ENCODE data around the gene GALE.
A peak's percentile ranks its signal among the peaks of the same experiment; 100 is the strongest.
"Not testable (repeated sequence)": the region's sequence is repeated elsewhere in the genome, so short reads cannot be mapped to it uniquely, and the experiment has no call there.

Gene GALE

DNA sequence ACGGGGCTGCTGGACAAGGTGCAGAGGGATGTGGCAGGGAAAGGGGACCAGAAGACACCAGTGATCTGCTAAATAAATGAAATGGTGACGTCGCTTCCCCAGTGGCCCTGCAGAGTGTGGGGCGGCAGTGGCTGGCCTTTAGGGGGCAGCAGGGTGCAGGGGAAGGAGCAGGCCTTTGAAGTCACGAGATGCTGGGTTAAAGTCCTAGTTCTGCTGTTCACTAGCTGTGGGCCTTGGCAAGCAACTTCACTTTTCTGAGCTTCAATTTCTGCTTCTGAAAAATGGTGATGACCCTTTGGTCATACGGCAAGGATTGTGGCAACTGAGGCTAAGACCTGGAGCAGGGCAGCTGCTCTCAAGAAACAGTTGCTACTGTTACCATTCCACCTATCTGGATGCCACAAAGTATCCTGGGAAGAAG lies 9.2 kb upstream of the GALE start:
- peak; percentile 63 for DNase-seq (ENCODE audit: low spot score)

DNA sequence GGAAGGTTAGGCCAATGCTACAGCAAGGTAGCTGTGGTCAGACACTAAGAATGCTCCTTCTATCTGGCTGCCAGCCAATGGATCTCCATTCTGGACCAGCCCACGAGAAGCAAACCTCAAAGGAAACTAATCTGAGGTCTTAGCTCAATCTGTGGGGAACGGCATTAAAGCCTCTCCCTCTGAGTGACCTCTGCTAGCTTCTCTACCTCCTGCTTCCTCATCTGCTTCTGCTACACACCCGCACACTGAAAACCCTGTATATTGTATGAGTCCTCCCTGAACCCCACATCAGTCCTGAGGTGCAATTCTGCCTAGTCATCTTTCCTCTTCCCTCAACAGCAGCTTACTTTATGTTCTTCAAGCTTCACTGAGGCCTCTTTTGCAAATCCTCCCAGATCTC lies 6.9 kb upstream of the GALE start:
- no peak for DNase-seq (ENCODE audit: low spot score)

DNA sequence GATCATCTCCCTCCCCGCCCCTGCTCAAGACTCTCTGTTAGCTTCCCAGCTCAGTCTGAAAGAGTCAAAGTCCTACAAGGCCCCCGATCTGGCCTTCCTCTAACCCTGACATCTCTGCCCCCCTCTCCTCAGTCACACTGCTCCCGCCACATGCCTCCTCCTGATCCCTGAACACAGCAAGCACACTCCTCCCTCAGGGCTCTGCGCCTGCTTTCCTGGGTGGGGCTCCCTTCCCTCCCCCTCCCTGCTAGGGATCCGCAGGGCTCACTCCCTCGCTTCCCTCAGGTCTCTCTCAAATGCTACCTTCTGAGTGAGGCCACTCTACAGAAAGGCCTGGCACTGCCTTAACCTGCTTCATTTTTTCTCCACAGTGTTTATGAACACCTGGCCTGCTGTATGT lies 5.7 kb upstream of the GALE start:
- DNase-seq (ENCODE audit: low spot score) = no peak

DNA sequence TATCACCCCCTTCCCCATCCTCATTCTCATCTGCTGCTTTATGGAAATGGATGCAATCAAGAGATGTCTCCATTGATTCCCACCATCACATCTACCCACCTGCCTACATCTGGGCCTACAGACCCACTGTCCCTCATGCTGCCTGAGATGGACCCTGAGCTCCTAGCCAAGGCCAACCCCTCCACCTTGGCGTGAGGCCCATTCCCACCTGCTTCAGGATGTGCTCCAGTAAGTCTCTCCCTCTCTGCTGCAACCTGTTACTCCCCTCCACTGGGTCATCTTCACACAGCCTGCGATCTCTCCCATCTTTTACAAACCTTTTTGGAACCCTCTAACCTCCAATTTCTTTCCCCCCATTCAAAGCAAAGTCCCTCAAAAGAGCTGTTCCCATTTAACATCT lies 4.5 kb upstream of the GALE start:
- no peak for DNase-seq (ENCODE audit: low spot score)

DNA sequence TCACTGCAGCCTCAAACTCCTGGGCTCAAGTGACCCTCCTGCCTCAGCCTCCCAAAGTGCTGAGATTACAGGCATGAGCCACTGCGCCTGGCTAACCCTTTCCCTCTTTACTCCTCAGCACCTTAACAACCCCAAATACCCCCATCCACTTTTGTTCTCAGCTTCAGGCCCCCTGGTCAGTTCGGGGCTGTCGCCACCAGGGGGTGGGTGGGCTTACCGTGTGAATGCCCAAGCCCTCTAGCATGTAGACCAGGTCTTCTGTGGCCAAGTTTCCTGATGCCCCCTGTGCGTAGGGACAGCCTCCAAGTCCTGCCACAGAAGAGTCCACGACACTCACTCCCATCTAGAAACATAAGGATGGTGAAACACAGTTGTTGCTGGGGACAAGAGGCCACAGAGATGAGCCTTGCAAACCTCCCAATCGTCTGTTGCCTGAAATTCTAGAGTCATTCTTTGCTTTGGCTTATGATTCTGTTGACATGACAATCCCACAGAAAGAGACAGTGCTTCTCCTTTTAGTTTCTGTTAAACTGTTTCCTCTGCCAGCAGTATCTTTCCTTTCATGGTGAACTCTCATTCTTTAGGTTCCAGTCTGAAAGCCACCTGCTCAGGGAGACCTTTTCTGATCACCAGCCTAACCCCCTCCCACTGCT lies 3.8 kb upstream of the GALE start:
- DNase-seq (ENCODE audit: low spot score) = no peak

DNA sequence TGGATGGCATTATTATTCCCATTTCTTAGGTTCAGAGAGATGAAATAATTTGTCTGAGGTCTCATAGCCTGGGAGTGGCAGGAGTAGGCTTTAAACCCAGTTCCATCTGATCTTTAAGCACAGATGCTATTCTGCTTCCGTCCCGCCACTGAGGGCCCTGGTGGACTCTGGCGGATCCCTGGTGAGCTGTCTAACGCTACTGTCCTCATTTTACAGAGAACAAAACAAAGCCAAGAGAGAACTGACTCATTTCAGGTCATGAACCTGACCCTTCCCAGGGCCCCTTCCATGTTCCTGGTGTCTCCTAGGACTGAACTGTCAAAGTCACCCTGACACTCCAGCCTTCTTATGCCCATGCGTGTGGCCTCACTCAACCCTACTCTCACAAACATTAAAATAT lies 3.1 kb upstream of the GALE start:
- DNase-seq (ENCODE audit: low spot score) = no peak

DNA sequence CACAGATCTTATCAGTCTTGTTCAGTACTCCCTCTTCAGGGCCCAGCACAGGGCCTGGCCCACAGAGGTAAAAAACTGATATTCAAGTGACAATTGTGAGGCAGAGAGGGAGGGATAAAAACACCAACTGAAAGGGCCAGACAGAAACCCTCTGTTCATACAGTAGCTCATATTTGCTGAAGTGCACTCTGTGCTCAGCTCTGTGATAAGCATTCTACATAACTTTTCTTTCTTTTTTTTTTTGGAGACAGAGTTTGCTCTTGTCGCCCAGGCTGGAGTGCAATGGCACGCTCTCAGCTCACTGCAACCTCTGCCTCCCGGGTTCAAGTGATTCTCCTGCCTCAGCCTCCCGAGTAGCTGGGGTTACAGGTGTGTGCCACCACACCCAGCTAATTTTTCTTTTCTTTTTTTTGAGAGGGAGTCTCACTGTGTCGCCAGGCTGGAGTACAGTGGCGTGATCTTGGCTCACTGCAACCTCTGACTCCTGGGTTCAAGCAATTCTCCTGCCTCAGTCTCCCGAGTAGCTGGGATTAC lies 2.3 kb upstream of the GALE start:
- not testable (repeated sequence) for DNase-seq (ENCODE audit: low spot score)

DNA sequence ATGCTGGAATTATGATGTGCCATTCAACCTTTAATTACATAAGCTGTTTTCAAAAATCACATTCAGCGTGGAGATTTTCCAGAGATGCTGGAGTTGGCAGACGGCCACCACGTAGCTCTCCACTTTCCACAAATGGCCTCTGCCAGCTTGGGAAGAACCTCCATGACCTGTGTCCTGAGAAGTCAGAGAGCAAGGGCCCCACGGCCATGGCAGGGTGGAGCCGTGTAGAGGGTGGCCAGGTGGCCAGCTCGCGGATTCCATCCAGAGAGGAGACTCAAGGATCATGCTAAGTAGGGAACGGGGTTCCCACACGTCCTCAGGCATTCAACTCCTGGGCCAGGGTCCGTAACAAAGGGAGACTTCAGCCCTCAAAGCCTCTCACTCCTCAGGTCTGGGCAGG lies 1.3 kb upstream of the GALE start:
- no peak for DNase-seq (ENCODE audit: low spot score)

DNA sequence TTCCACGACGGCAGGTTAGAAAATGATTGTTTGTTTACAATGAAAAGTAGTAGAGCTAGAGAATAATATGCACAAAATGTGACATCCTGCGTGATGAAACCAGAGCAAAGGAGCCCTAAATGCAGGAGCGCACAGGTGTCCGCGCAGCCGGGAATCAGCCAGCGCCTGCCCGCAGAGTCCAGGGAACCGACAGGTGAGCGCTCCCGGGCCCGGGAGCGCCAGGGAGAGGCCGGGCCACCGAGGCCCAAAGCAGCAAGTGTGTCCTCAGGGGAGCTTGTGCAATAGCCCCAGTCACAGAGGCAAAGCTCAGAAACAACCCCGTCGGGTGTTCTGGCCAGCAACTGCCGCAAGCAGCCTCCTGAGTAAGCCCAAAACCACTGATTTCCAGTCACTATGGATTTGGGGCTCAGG lies 789 bp upstream of the GALE start:
- no peak for DNase-seq (ENCODE audit: low spot score)

DNA sequence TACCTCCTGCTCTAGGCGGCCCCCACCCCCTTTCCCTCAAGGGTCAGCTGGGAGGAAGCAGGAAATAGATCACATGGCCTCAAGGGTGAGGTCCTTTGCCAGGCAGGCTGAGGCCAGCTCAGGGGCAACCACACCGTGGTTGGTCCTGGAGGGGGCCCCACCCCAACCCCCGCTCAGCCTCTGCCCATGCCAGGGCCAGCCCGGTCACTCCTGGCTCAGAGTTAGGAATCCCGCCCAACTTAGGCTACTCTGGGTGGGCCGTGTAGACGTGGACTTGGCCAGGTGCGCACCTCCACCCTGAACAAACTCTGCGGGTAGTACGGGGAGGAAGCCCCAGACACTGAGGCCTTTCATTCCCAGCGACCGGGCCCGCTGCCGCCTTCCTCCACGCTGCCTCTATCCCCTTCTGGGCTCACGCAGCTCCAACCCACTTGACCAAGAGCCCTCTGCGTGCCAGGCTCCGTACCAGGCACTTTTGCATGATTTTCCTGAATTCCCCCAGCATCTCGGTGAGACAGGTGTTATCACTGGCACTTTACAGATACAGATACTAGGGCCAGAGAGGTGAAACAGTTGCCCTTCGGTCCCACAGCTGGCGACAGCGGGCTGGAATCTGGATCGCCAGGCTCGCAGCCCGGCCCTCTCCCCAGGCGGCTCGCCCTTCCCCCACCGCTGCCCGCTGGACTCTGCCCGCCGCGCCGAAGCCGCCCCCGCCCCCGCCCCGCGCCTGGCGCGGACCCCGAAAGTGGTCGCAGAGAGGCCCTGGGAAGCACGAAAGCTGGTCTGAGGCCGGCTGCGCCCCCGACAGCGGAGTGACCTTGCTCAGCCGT lies 769 bp downstream of the GALE start:
- no peak for DNase-seq (ENCODE audit: low spot score)

DNA sequence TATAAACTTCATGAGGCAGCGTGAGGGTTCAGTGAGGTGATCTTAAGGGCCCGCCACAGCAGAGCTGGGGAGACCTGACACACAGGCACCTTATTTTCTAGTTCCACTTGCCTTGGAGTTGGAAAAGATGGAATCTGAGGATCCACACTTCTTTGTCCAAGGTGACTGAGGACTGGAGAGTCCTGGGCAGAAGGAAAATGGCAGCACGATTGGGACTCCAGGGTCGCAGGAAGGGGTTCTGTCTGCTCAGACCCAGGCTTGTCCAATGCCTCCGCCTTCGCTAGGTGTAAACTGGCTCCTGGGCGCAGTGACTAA lies 1.3 kb downstream of the GALE start:
- no peak for DNase-seq (ENCODE audit: low spot score)

DNA sequence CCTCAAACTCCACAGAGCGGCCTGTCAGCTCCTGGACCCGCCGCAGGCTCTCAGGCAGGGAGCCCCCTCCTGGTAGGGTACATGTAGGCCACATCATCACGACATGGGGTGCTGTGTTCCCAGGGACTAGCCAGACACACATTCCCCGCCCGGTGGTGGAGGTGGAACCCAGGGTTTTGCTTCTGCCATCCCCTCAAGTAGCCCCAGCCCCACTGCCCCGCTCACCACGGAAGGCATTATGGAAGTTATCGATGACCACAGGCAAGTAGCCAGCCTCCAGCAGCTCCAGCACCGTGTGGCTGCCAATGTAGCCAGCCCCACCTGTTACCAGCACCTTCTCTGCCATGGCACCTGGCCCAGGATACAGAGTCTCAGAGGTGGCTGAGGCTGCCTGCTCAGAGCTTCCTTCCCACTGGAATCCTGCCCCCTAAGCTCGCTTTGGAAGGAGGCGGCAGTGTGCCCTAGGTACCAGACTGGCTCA lies 1.9 kb downstream of the GALE start:
- no peak for DNase-seq (ENCODE audit: low spot score)

DNA sequence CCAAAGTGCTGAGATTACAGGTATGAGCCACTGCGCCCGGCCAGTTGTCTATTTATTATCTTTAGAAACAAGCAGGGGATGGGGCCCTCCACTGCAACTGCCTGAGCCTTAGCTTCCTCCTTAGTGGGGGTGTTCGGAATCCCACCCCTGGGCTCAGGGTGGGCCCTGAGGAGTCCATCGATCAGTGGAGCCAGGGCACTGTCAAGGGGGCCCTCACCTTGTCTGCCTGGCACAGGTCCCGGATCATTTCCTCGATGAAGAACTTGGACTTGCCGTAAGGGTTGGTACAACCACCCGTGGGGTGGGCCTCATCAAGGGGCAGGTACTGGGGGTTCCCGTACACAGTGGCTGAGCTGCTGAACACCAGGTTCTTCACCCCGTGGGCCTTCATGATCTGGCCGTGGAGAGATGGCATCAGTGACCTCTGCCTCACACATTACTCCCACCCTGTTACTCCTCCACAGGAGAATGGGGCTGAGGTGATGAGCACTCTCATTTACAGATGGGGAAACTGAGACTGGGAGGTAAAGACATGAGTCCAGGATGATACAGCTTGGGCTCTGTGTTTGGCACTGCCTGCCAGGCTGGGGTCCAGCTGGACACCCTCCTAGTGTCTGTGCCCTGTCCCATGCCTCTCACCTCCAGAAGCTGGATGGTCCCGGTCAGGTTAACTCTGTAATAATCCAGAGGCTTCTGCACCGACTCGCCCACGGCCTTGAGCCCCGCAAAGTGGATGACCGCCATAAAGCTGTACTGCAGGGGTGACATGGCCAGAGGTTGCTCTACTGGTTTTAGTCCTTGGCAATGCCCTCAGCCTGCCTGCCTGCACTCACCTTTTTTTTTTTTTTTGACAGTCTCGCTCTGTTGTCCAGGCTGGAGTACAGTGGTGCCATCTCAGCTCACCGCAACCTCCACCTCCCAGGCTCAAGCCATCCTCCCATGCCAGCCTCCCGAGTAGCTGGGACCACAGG lies 2.8 kb downstream of the GALE start:
- no peak for DNase-seq (ENCODE audit: low spot score)

DNA sequence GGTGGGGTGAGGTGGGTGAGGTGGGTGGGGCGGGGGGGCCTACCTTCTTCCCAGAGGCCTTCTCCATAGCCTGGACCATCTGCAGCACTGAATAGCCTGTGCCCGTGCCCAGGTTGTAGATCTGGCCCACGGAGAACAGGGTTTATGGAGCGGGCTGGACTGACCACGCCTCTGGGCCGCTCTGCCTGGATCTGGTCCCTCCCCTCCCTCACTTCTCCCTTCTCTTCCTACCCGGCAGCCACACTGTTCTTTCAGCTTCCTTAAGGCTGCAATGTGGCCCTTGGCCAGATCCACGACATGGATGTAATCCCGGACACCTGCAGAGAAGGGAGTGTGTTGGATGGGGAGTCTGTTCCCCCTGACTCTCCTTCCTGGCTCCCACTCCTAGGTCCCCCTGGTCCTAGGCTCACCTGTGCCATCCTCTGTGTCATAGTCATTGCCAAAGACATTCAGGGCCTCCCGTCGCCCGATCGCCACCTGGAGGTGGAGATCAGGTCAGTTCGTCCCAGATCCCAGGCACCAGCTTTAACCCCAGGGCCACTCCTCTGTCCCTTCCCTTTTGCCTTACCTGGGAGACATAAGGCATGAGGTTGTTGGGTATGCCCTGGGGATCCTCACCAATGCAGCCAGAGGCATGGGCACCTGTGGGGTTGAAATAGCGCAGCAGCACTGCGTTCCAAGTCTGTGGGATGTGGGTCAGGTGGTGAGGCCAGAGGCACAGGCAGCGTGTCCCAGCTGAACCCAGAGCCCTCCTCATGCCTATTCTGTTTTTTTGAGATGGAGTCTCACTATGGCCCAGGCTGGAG lies 3.9 kb downstream of the GALE start:
- no peak for DNase-seq (ENCODE audit: low spot score)

DNA sequence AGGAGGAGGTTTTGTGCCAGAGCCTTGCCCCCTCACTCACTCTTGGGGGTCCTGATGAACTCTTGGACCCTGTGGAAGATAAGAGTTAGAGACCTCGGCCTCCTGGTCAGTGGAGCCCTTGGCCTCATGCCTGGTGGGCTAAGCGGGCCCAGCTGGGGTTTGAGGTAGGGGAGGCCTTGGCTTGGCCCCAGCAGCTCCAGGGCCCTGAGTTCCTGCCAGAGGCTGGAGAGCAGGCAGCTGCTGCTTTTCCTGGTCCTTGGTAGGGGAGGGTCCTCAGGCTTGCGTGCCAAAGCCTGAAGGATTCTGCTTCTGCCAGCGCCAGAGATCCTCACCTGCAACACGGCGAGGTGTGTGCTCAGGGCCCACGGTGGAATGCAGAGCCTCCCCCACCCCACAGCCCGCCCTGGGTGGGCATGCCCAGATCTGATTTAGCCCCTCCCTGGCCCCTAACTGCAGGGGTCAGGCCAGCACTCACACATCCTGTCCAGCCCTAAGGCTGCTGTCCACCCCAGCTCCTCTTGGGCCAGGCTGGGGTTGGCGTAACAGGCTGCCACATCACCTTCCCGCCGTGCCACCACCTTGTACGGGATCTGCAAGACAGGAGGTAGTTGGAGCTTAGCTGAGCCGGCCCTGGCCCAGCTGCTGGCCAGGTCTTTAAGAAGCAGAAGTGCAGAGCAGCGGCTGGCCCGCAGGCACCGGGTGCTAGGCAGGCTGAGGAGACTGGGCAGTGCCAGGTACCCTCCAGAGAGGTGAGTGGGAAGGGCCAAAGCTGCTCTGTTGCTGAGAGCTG lies 4.7 kb downstream of the GALE start:
- DNase-seq (ENCODE audit: low spot score) = no peak

DNA sequence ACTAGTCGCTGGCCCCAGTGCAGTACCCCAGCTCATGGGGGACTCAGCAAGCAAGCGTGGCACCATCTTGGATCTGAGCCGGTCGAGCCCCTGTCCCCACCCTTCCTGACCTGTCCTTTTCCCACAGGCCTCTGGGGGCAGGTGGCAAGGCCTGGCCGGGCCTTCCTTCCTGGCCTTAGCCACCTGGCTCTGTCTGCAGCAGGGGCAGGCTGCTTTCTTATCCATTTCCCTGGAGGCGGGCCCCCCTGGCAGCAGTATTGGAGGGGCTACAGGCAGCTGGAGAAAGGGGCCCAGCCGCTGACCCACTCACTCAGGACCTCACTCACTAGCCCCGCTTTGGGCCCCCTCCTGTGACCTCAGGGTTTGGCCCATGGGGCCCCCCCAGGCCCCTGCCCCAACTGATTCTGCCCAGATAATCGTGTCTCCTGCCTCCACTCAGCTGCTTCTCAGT lies 5.8 kb downstream of the GALE start:
- DNase-seq (ENCODE audit: low spot score) = not testable (repeated sequence)

DNA sequence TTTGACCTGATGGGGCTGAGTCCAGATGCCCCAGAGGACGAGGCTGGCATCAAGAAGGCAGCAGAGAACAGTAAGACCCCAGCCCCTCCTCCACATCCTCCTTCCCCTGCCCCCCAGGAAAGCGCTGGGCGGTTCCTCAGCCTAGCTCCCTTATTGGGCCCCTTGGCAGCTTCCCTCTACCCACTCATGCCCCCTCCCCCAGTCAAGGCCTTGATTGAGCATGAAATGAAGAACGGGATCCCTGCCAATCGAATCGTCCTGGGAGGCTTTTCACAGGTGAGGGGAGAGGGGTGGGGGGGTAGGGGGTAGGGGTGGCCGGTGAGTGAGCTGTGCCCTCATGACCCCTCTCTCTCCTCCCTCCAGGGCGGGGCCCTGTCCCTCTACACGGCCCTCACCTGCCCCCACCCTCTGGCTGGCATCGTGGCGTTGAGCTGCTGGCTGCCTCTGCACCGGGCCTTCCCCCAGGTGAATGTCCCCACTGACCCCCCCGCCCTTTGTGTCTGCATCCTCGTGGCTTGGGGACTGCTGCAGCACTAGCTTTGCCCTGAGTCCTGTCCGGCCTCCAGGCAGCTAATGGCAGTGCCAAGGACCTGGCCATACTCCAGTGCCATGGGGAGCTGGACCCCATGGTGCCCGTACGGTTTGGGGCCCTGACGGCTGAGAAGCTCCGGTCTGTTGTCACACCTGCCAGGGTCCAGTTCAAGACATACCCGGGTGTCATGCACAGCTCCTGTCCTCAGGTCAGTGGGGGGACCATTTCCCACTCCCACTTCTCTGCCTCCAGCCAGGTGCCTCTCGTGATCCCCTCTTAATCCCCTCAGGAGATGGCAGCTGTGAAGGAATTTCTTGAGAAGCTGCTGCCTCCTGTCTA lies 6.5 kb downstream of the GALE start:
- DNase-seq (ENCODE audit: low spot score) = no peak

DNA sequence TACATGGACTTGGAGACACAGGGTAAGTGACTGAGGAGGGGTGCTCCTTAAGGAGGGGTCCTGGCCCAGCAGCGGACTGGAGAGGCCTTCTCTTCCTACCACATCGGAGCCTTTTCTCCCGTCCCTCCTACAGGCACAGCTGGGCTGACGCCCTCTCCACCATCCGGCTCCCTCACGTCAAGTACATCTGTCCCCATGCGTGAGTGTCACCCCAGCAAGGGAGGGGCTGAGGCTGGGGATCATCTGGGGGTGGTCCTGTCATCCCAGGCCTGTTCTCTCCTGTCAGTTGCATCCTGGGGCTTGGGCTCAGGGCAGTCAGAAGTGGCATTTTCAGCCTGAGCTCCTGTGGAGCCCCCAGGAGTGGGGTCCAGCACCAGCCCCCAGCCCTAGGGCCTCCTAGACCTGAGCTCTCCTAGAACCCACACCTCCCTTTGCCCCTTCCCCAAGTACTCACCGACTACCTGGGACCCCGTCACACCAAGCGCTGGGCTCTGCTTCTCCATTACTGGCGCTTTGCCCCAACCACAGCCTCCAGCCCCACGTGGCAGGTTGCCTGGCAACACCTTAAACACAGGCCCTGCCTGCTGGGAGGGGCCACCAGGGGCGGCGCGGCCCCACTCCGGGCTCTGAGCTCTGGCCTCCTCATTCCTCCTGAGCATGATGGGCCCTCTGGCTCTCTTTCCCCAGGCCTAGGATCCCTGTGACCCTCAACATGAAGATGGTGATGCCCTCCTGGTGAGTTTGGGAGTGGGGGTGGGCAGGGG lies 7.4 kb downstream of the GALE start:
- no peak for DNase-seq (ENCODE audit: low spot score)
